ENCODE data around the gene PDE4D.

Gene PDE4D

GRCh38 chr5:59173578-59173977 is 719.9 kb downstream of the PDE4D start:
- DNase-seq (ENCODE audit: low read depth) = peak; percentile 51
- TF ChIP-seq CTCF (conservative IDR thresholded peaks at IDR 0.05; ENCODE audit: control insufficient read depth, insufficient read depth, low read depth, low read length) = peak; percentile 36
- no peak overlapping the region for H3K4me3 ChIP-seq (ENCODE audit: control insufficient read depth, low read depth, low read length)

GRCh38 chr5:59171131-59171530 is 722.4 kb downstream of the PDE4D start:
- no peak overlapping the region for H3K4me3 ChIP-seq (ENCODE audit: control insufficient read depth, low read depth, low read length)
- no peak for DNase-seq (ENCODE audit: low read depth)
- TF ChIP-seq CTCF (conservative IDR thresholded peaks at IDR 0.05; ENCODE audit: control insufficient read depth, insufficient read depth, low read depth, low read length) = no peak

- H3K4me3 ChIP-seq (ENCODE audit: control insufficient read depth, low read depth, low read length) = no peak overlapping the region
- DNase-seq (ENCODE audit: low read depth) = no peak
- TF ChIP-seq CTCF (conservative IDR thresholded peaks at IDR 0.05; ENCODE audit: control insufficient read depth, insufficient read depth, low read depth, low read length) = no peak
Observed at GRCh38 chr5:59169768-59170150, 723.8 kb downstream of the PDE4D start.

- TF ChIP-seq CTCF (conservative IDR thresholded peaks at IDR 0.05; ENCODE audit: control insufficient read depth, insufficient read depth, low read depth, low read length) = no peak
- no peak for DNase-seq (ENCODE audit: low read depth)
Observed at GRCh38 chr5:59169081-59169767, 724.3 kb downstream of the PDE4D start.

DNA sequence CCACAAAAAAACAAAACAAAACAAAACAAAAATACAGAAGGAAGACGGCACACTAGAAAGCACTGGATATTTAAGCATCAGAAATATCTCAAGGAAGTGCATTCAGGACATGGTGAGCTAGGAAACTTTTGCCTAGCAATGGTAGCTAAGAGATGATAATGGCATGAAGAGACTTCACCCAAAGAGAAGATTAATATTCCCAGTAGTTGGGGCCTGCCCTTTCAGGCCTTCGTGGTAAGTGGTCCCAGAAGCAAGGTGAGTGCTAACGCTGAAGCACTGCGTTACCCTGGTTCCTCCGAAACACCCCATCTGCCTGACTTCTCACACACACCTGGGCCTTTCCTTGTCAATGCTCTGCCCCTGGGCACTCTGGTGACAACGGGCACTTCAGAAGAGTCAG is 725.5 kb downstream of the PDE4D start:
- TF ChIP-seq CTCF (conservative IDR thresholded peaks at IDR 0.05; ENCODE audit: control insufficient read depth, insufficient read depth, low read depth, low read length) = no peak
- no peak for DNase-seq (ENCODE audit: low read depth)
- no peak overlapping the region for H3K4me3 ChIP-seq (ENCODE audit: control insufficient read depth, low read depth, low read length)

More at GRCh38 chr5:59169081-59169767, 724.3 kb downstream of the PDE4D start:
- no peak overlapping the region for H3K4me3 ChIP-seq (ENCODE audit: control insufficient read depth, low read depth, low read length)

DNA sequence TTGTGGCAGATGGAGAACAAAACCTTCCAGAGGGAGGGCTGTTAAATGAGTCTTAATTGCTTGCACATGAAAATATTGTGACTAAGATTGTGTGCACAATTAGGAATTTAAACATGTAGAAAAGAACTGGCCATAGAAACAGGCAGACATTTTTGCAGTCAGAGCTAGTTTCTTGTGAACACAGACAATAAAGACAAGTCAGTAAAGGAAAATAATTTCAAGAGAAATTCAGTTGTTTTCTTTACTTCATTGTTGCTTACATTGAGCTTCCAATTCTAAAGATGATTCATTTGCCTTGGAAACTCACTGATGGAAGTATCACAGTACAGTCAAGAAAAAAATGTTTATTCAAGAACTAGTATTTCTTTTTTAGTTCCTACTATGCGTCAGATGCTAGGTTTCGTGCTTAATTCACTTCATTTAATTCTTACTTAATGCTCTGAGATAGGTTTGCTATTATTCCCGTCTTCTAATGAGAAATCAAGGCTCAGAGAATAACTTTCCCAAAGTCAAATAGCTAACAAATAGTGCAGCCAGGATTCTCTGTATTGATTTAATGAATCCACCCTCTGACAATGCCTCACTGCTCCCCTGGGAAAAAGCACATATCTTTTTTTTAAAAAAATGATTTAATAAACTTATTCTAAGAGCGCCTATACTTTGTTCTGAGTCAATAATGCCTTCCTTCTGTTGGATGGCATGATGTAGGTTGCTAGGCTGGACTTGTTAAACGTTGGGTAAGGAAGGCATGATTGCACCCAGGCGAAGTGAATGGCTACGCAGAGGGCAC is 729.3 kb downstream of the PDE4D start:
- DNase-seq (ENCODE audit: low read depth) = peak; percentile 67
- no peak overlapping the region for H3K4me3 ChIP-seq (ENCODE audit: control insufficient read depth, low read depth, low read length)
- TF ChIP-seq CTCF (conservative IDR thresholded peaks at IDR 0.05; ENCODE audit: control insufficient read depth, insufficient read depth, low read depth, low read length) = no peak
